GM21423 (cell line): ENCODE measurements around the gene MRPL24.

Source experiments
- ATAC-seq: cut with Tn5 transposase; IDR thresholded peaks from one replicate; pipeline ENCODE4 v1.9.1; 2021; ENCODE audit warnings: mild to moderate bottlenecking, moderate library complexity; ENCODE audit not compliant: unreplicated experiment

Gene MRPL24

GRCh38 chr1:156744786-156745419, 4.0 kb upstream of the MRPL24 start:
- no peak for ATAC-seq

GRCh38 chr1:156744344-156744743, 3.5 kb upstream of the MRPL24 start:
- ATAC-seq, result no peak

- ATAC-seq, result no peak
These were observed 2.7 kb upstream of the MRPL24 start for GRCh38 chr1:156743367-156744302.

GRCh38 chr1:156742801-156743200, 1.9 kb upstream of the MRPL24 start:
- ATAC-seq, result no peak

GRCh38 chr1:156742017-156742416, 1.1 kb upstream of the MRPL24 start:
- ATAC-seq, result no peak

- ATAC-seq, result no peak
These were observed 644 bp upstream of the MRPL24 start for GRCh38 chr1:156741481-156741983.

- ATAC-seq, result peak; percentile 6
These were observed 599 bp downstream of the MRPL24 start for GRCh38 chr1:156740237-156740740.

GRCh38 chr1:156738916-156739315, 2.0 kb downstream of the MRPL24 start:
- no peak for ATAC-seq

GRCh38 chr1:156738407-156738806, 2.5 kb downstream of the MRPL24 start:
- ATAC-seq, result no peak

- ATAC-seq, result no peak
These were observed 6.8 kb downstream of the MRPL24 start for GRCh38 chr1:156733989-156734584.

GRCh38 chr1:156728599-156729462, 12.1 kb downstream of the MRPL24 start, which contains the start of gene ISG20L2:
Gene ISG20L2 (minus strand): TSS chr1:156728766. CDS start chr1:156727652, 1,114 bp downstream.
- peak; percentile 88 for ATAC-seq

GRCh38 chr1:156727926-156728598, 12.8 kb downstream of the MRPL24 start, which contains the start of gene METTL25B:
Gene METTL25B (plus strand): TSS chr1:156728469. CDS start chr1:156729105, 636 bp downstream.
- ATAC-seq, result peak; percentile 48

- no peak for ATAC-seq
These were observed 13.4 kb downstream of the MRPL24 start for GRCh38 chr1:156727492-156727891.

GRCh38 chr1:156726549-156727226, 14.2 kb downstream of the MRPL24 start:
- ATAC-seq, result no peak

GRCh38 chr1:156725683-156726280, 15.1 kb downstream of the MRPL24 start:
- no peak for ATAC-seq

GRCh38 chr1:156721535-156721934, 19.4 kb downstream of the MRPL24 start:
- ATAC-seq, result no peak

GRCh38 chr1:156721131-156721530, 19.8 kb downstream of the MRPL24 start:
- no peak for ATAC-seq

- ATAC-seq, result no peak
These were observed 23.5 kb downstream of the MRPL24 start for GRCh38 chr1:156717351-156717750.

GRCh38 chr1:156714830-156715229, 26.1 kb downstream of the MRPL24 start:
- ATAC-seq, result no peak
